ENCODE measurements around the gene ZNF587. TPM values are rescaled to one million over a fixed set of nuclear protein-coding genes. Genes with fewer than 3 reads are reported as not detected.

The ZNF587 gene
- total and polyA plus RNA-seq, 7 donors, result 2.5 to 15.3 (median 14.0) TPM

Other genes with a start within 250 kb of the ZNF587 start
- gene ZNF530, start 250.0 kb upstream of the ZNF587 start, total RNA-seq, result 1 to 10 TPM in 3 of 4 donors, under 1 TPM in 1; 0.81 to 2.9 (median 2.0) TPM
- gene ZNF530, start 250.0 kb upstream of the ZNF587 start, polyA plus RNA-seq, result 10 to 100 TPM in 1 of 3 donors, 1 to 10 TPM in 2; 1.7 to 11.7 (median 2.4) TPM
- gene ZNF134, start 235.6 kb upstream of the ZNF587 start, total RNA-seq, result 1 to 10 TPM; 5.4 to 8.1 (median 7.5) TPM
- 1 to 10 TPM; 3.4 to 8.6 (median 4.4) TPM for gene ZNF134, start 235.6 kb upstream of the ZNF587 start, polyA plus RNA-seq
- 1 to 10 TPM; 1.6 to 6.9 (median 4.9) TPM for gene ZNF211, start 216.7 kb upstream of the ZNF587 start, total RNA-seq
- 1 to 10 TPM; 2.9 to 4.9 (median 3.3) TPM for gene ZNF211, start 216.7 kb upstream of the ZNF587 start, polyA plus RNA-seq
- gene ZSCAN4, start 180.9 kb upstream of the ZNF587 start, total RNA-seq, result not detected
- under 1 TPM in 1 of 3 donors, not detected in 2; 0.03 TPM for gene ZSCAN4, start 180.9 kb upstream of the ZNF587 start, polyA plus RNA-seq
- gene ZNF551, start 167.9 kb upstream of the ZNF587 start, total RNA-seq, result 1 to 10 TPM; 1.4 to 2.6 (median 2.0) TPM
- gene ZNF551, start 167.9 kb upstream of the ZNF587 start, polyA plus RNA-seq, result 1 to 10 TPM; 1.5 to 2.5 (median 1.9) TPM
- 1 to 10 TPM; 1.1 to 2.8 (median 2.2) TPM for gene ZNF154, start 140.7 kb upstream of the ZNF587 start, total RNA-seq
- gene ZNF154, start 140.7 kb upstream of the ZNF587 start, polyA plus RNA-seq, result 1 to 10 TPM in 1 of 3 donors, under 1 TPM in 2; 0.61 to 1.4 (median 0.68) TPM
- gene ZNF671, start 122.2 kb upstream of the ZNF587 start, total RNA-seq, result 1 to 10 TPM; 3.4 to 8.8 (median 5.8) TPM
- 1 to 10 TPM; 3.1 to 5.1 (median 3.1) TPM for gene ZNF671, start 122.2 kb upstream of the ZNF587 start, polyA plus RNA-seq
- 10 to 100 TPM in 1 of 4 donors, 1 to 10 TPM in 3; 7.7 to 15.5 (median 9.0) TPM for gene ZNF776, start 103.0 kb upstream of the ZNF587 start, total RNA-seq
- 10 to 100 TPM in 1 of 3 donors, 1 to 10 TPM in 2; 3.6 to 12.4 (median 4.4) TPM for gene ZNF776, start 103.0 kb upstream of the ZNF587 start, polyA plus RNA-seq
- gene ZNF586, start 80.2 kb upstream of the ZNF587 start, total RNA-seq, result 10 to 100 TPM; 10.9 to 14.1 (median 12.1) TPM
- gene ZNF586, start 80.2 kb upstream of the ZNF587 start, polyA plus RNA-seq, result 10 to 100 TPM in 1 of 3 donors, 1 to 10 TPM in 2; 7.1 to 10.5 (median 8.6) TPM
- 1 to 10 TPM; 1.2 to 4.1 (median 2.4) TPM for gene ZNF552, start 34.9 kb upstream of the ZNF587 start, total RNA-seq
- gene ZNF552, start 34.9 kb upstream of the ZNF587 start, polyA plus RNA-seq, result 1 to 10 TPM; 1.8 to 6.1 (median 3.5) TPM
- gene ZNF587B, start 19.6 kb upstream of the ZNF587 start, total RNA-seq, result 1 to 10 TPM; 3.9 to 7.9 (median 5.9) TPM
- gene ZNF587B, start 19.6 kb upstream of the ZNF587 start, polyA plus RNA-seq, result 1 to 10 TPM; 1.4 to 7.0 (median 3.9) TPM
- gene ZNF814, start 39.2 kb downstream of the ZNF587 start, total RNA-seq, result 1 to 10 TPM; 5.3 to 9.6 (median 8.6) TPM
- 10 to 100 TPM in 1 of 3 donors, 1 to 10 TPM in 2; 7.8 to 12.1 (median 8.7) TPM for gene ZNF814, start 39.2 kb downstream of the ZNF587 start, polyA plus RNA-seq
- gene ZNF417, start 66.7 kb downstream of the ZNF587 start, total RNA-seq, result 1 to 10 TPM; 3.8 to 9.5 (median 7.4) TPM
- gene ZNF417, start 66.7 kb downstream of the ZNF587 start, polyA plus RNA-seq, result 1 to 10 TPM; 1.5 to 5.2 (median 1.8) TPM
- 1 to 10 TPM; 2.7 to 6.1 (median 3.1) TPM for gene ZNF418, start 85.5 kb downstream of the ZNF587 start, total RNA-seq
- gene ZNF418, start 85.5 kb downstream of the ZNF587 start, polyA plus RNA-seq, result 1 to 10 TPM in 2 of 3 donors, under 1 TPM in 1; 0.68 to 1.7 (median 1.6) TPM
- gene ZNF256, start 97.8 kb downstream of the ZNF587 start, total RNA-seq, result 1 to 10 TPM; 1.6 to 3.7 (median 2.3) TPM
- gene ZNF256, start 97.8 kb downstream of the ZNF587 start, polyA plus RNA-seq, result 1 to 10 TPM; 1.9 to 2.5 (median 2.1) TPM
- gene C19orf18, start 124.7 kb downstream of the ZNF587 start, total RNA-seq, result under 1 TPM; 0.49 to 0.83 (median 0.58) TPM
- gene C19orf18, start 124.7 kb downstream of the ZNF587 start, polyA plus RNA-seq, result 1 to 10 TPM in 1 of 3 donors, under 1 TPM in 2; 0.26 to 1.4 (median 0.30) TPM
- gene ZNF606, start 153.0 kb downstream of the ZNF587 start, total RNA-seq, result 1 to 10 TPM; 3.7 to 7.0 (median 4.3) TPM
- gene ZNF606, start 153.0 kb downstream of the ZNF587 start, polyA plus RNA-seq, result 1 to 10 TPM; 2.0 to 6.9 (median 2.8) TPM
- gene ZSCAN1, start 184.2 kb downstream of the ZNF587 start, total RNA-seq, result not detected
- not detected for gene ZSCAN1, start 184.2 kb downstream of the ZNF587 start, polyA plus RNA-seq
- 1 to 10 TPM in 3 of 4 donors, under 1 TPM in 1; 0.87 to 1.7 (median 1.4) TPM for gene ZNF135, start 209.4 kb downstream of the ZNF587 start, total RNA-seq
- 1 to 10 TPM in 1 of 3 donors, under 1 TPM in 2; 0.89 to 1.3 (median 0.90) TPM for gene ZNF135, start 209.4 kb downstream of the ZNF587 start, polyA plus RNA-seq
- gene ZSCAN18, start 248.4 kb downstream of the ZNF587 start, total RNA-seq, result 10 to 100 TPM; 13.1 to 36.8 (median 16.3) TPM
- 10 to 100 TPM in 2 of 3 donors, 1 to 10 TPM in 1; 9.5 to 14.0 (median 13.8) TPM for gene ZSCAN18, start 248.4 kb downstream of the ZNF587 start, polyA plus RNA-seq